Calu3 (cell line): ENCODE results near the gene VPS45. TPM values are rescaled to one million over a fixed set of nuclear protein-coding genes. Genes with fewer than 3 reads are reported as not detected.

Source experiments
- BruUV-seq: library from RNA; stranded (reverse); fragments of 400-500 nt; replicated peaks from 2 replicates; lab custom pipeline; 2021; lab: Mats Ljungman, UMichigan
- CTCF ChIA-PET: fragments of 300-600 bp; sonication (Branson Sonifier 250); formaldehyde crosslinking; loops from one replicate; lab custom pipeline; 2022; ENCODE audit warnings: antibody characterized with exemption; lab: Charles Lee
- DNase-seq: peaks from one replicate; pipeline ENCODE4 v3.0.0; 2022
- H3K27ac Mint-ChIP-seq: one replicate; pipeline ENCODE4 v1.8.0; 2022; ENCODE audit warnings: mixed read lengths; ENCODE audit not compliant: unreplicated experiment
- H3K27me3 Mint-ChIP-seq: one replicate; pipeline ENCODE4 v1.8.0; 2022; ENCODE audit warnings: mixed read lengths; ENCODE audit not compliant: unreplicated experiment
- H3K36me3 Mint-ChIP-seq: one replicate; pipeline ENCODE4 v1.8.0; 2022; ENCODE audit warnings: mild to moderate bottlenecking, moderate library complexity, mixed read lengths; ENCODE audit not compliant: insufficient read depth, unreplicated experiment
- H3K4me1 Mint-ChIP-seq: one replicate; pipeline ENCODE4 v1.8.0; 2022; ENCODE audit warnings: mild to moderate bottlenecking, low read depth, mixed read lengths; ENCODE audit not compliant: unreplicated experiment
- H3K4me3 Mint-ChIP-seq: one replicate; pipeline ENCODE4 v1.8.0; 2022; ENCODE audit warnings: mild to moderate bottlenecking, low read depth, moderate library complexity, mixed read lengths; ENCODE audit not compliant: unreplicated experiment
- H3K9me3 Mint-ChIP-seq: one replicate; pipeline ENCODE4 v1.8.0; 2022; ENCODE audit warnings: low read depth, mixed read lengths; ENCODE audit not compliant: unreplicated experiment
- intact Hi-C: fragments of 100-400 bp; cut with micrococcal nuclease; formaldehyde crosslinking; loops from one replicate; pipeline ENCODE4 v1.10.0; 2022; ENCODE audit not compliant: unreplicated experiment
- total RNA-seq: library from RNA; stranded (reverse); gene quantifications from 2 replicates; pipeline ENCODE4 v1.2.3, GENCODE V29; 2022
- TF ChIP-seq, protein P1 (sequence below): fragments of 200-600 bp; IDR thresholded peaks from one replicate; pipeline ENCODE4 v1.8.0; 2022; ENCODE audit warnings: antibody characterized with exemption; ENCODE audit not compliant: unreplicated experiment

The VPS45 gene
- total RNA-seq, 1 experiment from 2014 or later: 37.9 TPM

DNA sequence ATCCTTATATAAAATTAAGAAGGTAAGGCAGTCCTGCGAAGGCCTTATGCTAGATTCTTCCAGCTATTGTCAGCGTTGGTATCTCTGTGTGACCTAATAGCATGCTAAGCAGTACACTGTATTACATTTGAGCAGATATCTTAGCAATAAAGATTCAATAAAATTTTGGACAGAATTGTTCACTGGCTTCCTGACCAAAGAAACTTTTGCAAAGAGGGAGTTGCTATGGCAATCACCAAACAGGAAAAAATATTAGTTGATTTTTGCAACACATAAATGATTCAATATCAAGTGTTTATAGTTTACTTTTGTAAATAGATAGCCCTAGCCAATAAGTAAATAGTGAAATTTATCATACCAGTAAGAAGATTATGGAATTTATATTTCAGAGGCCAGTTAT is 51.1 kb downstream of the VPS45 start:
- H3K36me3 Mint-ChIP-seq: no peaks in the 10 kb centered on the region
- intact Hi-C loops: no loop called here
- BruUV-seq: no TSS peak
- H3K9me3 Mint-ChIP-seq: peaks cover 3% of the 10 kb centered on the region
- TF ChIP-seq, protein P1, sequence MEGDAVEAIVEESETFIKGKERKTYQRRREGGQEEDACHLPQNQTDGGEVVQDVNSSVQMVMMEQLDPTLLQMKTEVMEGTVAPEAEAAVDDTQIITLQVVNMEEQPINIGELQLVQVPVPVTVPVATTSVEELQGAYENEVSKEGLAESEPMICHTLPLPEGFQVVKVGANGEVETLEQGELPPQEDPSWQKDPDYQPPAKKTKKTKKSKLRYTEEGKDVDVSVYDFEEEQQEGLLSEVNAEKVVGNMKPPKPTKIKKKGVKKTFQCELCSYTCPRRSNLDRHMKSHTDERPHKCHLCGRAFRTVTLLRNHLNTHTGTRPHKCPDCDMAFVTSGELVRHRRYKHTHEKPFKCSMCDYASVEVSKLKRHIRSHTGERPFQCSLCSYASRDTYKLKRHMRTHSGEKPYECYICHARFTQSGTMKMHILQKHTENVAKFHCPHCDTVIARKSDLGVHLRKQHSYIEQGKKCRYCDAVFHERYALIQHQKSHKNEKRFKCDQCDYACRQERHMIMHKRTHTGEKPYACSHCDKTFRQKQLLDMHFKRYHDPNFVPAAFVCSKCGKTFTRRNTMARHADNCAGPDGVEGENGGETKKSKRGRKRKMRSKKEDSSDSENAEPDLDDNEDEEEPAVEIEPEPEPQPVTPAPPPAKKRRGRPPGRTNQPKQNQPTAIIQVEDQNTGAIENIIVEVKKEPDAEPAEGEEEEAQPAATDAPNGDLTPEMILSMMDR: no peak
- peaks cover 10% of the 10 kb centered on the region for H3K4me1 Mint-ChIP-seq
- no peak for DNase-seq
- CTCF ChIA-PET: no interaction called here
- no peak overlapping the region for H3K4me3 Mint-ChIP-seq
- H3K27ac Mint-ChIP-seq: no peak overlapping the region
- H3K27me3 Mint-ChIP-seq: no peaks in the 10 kb centered on the region

DNA sequence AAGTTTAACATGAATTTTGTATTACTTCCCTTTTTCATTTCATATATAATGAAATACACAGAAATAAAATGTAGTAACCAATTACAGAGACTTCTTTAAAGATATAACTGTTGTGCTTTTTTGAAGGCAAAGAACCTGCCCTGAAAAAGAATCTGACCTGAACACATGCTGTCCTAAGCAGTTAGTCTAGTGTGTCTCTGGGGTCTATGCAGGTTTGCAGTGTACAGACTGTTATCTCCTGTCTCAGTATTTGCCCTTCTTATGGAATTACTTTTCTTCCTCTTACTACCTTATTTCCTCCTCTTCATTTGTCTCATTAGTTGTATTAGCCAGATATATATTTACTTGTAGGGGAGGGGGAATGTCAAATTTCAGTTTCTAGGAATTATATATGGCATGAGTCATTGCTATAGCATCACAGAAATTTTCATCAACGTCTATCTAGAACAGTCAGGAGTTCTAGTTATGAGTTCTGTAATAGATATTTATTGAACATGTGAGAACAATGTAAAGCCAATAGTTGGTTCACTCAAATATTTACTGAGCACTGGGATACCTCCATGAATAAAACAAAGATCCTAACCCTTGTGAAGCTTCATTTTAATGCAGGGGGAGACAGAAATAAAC is 53.8 kb downstream of the VPS45 start:
- intact Hi-C loops: no loop called here
- Mint-ChIP-seq H3K27ac (no peak overlapping the region), H3K4me1 (peaks cover 10% of the 10 kb centered on the region), H3K4me3 (no peak overlapping the region), H3K36me3 (no peaks in the 10 kb centered on the region), H3K27me3 (no peaks in the 10 kb centered on the region), H3K9me3 (no peaks in the 10 kb centered on the region)
- CTCF ChIA-PET: no interaction called here
- BruUV-seq: no TSS peak
- no peak for DNase-seq
- TF ChIP-seq, protein P1: no peak

DNA sequence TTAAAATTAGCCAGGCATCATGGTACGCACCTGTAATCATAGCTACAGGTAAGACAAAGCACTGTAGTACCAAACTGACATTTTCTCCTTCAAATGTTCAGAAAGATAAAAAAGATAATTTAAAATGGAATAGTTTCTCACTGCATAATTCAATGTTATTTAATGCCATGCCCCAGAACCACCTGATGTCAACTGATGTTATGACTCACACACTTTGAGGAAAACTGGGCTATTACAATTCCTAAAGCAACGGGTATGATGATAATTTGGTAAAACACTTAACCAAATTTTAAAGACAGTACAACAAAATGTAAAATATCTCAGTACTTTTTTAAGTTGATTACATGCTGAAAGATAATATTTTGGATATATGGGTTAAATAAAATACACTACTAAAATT is 59.2 kb downstream of the VPS45 start:
- CTCF ChIA-PET: interaction anchor here (0.7 kb wide), 2 partner anchors 18 to 187 kb away, joined by 3 read pairs; no protein-coding TSS in a partner anchor
- no peak overlapping the region for H3K27ac Mint-ChIP-seq

DNA sequence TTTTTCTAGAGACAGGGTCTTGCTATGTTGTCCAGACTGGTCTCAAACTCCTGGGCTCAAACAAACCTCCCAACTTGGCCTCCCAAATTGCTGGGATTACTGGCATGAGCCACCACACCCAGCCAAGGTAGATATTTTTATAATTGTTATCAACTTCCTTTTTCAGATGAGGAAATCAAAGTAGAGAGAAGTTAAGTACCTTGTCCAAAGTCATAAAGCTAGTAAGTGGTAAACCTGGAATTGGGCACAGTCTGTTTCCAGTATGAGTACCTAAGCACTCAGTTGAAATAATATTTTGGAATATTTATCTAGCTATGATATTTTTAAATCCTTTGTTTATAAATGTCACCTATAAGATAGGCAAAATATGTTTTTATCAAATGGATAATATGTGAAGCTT is 59.9 kb downstream of the VPS45 start:
- H3K4me3 Mint-ChIP-seq: no peak overlapping the region
- H3K27me3 Mint-ChIP-seq: no peaks in the 10 kb centered on the region
- CTCF ChIA-PET: interaction anchor here (0.9 kb wide), 1 partner anchor 43 kb away, joined by 3 read pairs; no protein-coding TSS in a partner anchor
- no peaks in the 10 kb centered on the region for H3K9me3 Mint-ChIP-seq
- H3K4me1 Mint-ChIP-seq: no peaks in the 10 kb centered on the region
- intact Hi-C loops: no loop called here
- no peak overlapping the region for H3K27ac Mint-ChIP-seq
- DNase-seq: no peak
- no peaks in the 10 kb centered on the region for H3K36me3 Mint-ChIP-seq
- BruUV-seq: no TSS peak
- TF ChIP-seq, protein P1: no peak

More for the DNA sequence above, 59.2 kb downstream of the VPS45 start:
- H3K27me3 Mint-ChIP-seq: no peaks in the 10 kb centered on the region
- intact Hi-C loops: no loop called here
- H3K36me3 Mint-ChIP-seq: no peaks in the 10 kb centered on the region
- H3K9me3 Mint-ChIP-seq: no peaks in the 10 kb centered on the region
- TF ChIP-seq, protein P1: no peak
- no peak for DNase-seq
- H3K4me3 Mint-ChIP-seq: no peak overlapping the region
- no TSS peak for BruUV-seq
- H3K4me1 Mint-ChIP-seq: peaks cover 1% of the 10 kb centered on the region
